ENCODE data around the gene TMEM91.

TMEM91 gene

GRCh38 chr19:41431426-41432386, 55.4 kb downstream of the TMEM91 start:
- no peak for DNase-seq (ENCODE audit: low spot score)

- no peak for DNase-seq (ENCODE audit: low spot score)
These were observed 56.8 kb downstream of the TMEM91 start for GRCh38 chr19:41433171-41433570.
